Thyroid gland (tissue), 4 donors: ENCODE results near the gene RPS6KC1.

ENCODE experiments used
- CTCF ChIP-seq, 6 experiments: fragments of 200-600 bp in 3 of 6; fragments of 450-650 bp in 3 of 6; sonication (generic) in 3 of 6; IDR thresholded peaks; one replicate each; pipeline ENCODE4 v1.5.1; 2016 to 2019; ENCODE audit warnings: antibody characterized with exemption in 6 of 6, mild to moderate bottlenecking in 2 of 6, inconsistent platforms in 1 of 6, moderate library complexity in 1 of 6
- POLR2A ChIP-seq, 2 donors: fragments of 450-650 bp; IDR thresholded peaks; one replicate each; pipeline ENCODE4 v1.6.1; 2017; ENCODE audit warnings: antibody characterized with exemption in 2 of 2, mild to moderate bottlenecking in 2 of 2, moderate library complexity in 1 of 2

DNA sequence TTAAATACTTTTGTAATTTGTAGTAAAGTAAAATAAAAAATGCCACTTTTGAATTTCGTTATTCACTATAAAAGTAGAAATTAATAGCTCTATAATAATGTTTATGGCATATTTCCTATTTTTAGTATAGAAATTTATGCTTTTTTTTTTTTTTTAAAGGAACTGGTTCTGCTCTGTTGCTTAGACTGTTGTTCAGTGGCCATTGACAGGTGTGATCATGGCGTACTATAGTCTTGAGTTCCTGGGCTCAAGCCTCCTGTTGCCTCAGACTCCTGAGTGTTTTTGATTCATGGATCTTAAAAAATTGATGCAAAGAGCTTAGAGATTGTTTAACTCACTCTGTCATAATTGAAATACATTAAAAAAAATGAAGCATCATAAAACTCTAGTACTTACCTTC lies 53.6 kb downstream of the RPS6KC1 start:
- no peak for TF ChIP-seq CTCF (IDR thresholded peaks at IDR 0.05)
- TF ChIP-seq POLR2A (IDR thresholded peaks at IDR 0.05): no peak
